Endothelial cell of umbilical vein (primary cell): ENCODE results near the gene PGR. TPM values are rescaled to one million over a fixed set of nuclear protein-coding genes. Genes with fewer than 3 reads are reported as not detected.

Experiments
- BruUV-seq: library from RNA; stranded (reverse); fragments of 400-500 nt; replicated peaks from 2 replicates; lab custom pipeline; 2021; lab: Mats Ljungman, UMichigan
- CTCF ChIA-PET: fragments of 300-600, 350-600 bp; sonication (Branson Sonifier 250); formaldehyde crosslinking; loops from one replicate; lab custom pipeline; 2021; ENCODE audit warnings: antibody characterized with exemption, inconsistent platforms; lab: Charles Lee
- POLR2A ChIA-PET: fragments of 300-600, 350-600 bp; sonication (Branson Sonifier 250); formaldehyde crosslinking; loops from one replicate; lab custom pipeline; 2021; ENCODE audit warnings: antibody characterized with exemption, inconsistent platforms; lab: Charles Lee
- DNase-seq: peaks from one replicate; pipeline ENCODE4 v3.0.0-alpha.2; 2011; ENCODE audit warnings: low read depth, low spot score
- FAIRE-seq: peaks from 2 replicates; lab custom pipeline; 2011; peaks lifted over from hg19 to GRCh38; lab: Jason Lieb, UNC
- H2AFZ ChIP-seq: 2 replicates; pipeline ENCODE4 v1.6.0; 2012; ENCODE audit warnings: low read depth, low read length, control low read depth, inconsistent platforms
- H3K27ac ChIP-seq: 2 replicates; pipeline ENCODE4 v1.5.1; 2011; ENCODE audit warnings: low read depth, mild to moderate bottlenecking, control low read depth, low read length, moderate library complexity; ENCODE audit not compliant: insufficient read depth
- H3K27me3 ChIP-seq, 2 experiments: 2 replicates each; pipeline versions ENCODE4 v1.6.0 to v1.6.1; 2011; ENCODE audit warnings: low read length in 2 of 2, mixed read lengths in 1 of 2; ENCODE audit not compliant: control insufficient read depth in 2 of 2, insufficient read depth in 2 of 2
- H3K36me3 ChIP-seq, 2 experiments: 2 replicates in 1 of 2; 3 replicates in 1 of 2; pipeline ENCODE4 v1.5.1; 2011; ENCODE audit warnings: low read length in 2 of 2, mild to moderate bottlenecking in 1 of 2, moderate library complexity in 1 of 2; ENCODE audit not compliant: control insufficient read depth in 2 of 2, insufficient read depth in 2 of 2; ENCODE audit errors: extremely low read depth in 1 of 2
- H3K4me1 ChIP-seq: 3 replicates; pipeline ENCODE4 v1.5.1; 2011; ENCODE audit warnings: mild to moderate bottlenecking, low read length; ENCODE audit not compliant: control insufficient read depth, insufficient read depth; ENCODE audit errors: extremely low read depth
- H3K4me2 ChIP-seq: 2 replicates; pipeline ENCODE4 v1.6.1; 2011; ENCODE audit warnings: low read length, control low read depth, mixed read lengths; ENCODE audit not compliant: insufficient read depth
- H3K4me3 ChIP-seq, 3 experiments: fragments of 200-600 bp in 1 of 3; sonication (generic), shearing (Covaris generic) in 1 of 3; replicated peaks in 1 of 3; 2 replicates each; pipeline ENCODE4 v1.5.1; 2011 to 2016; ENCODE audit warnings: control low read depth in 3 of 3, low read length in 3 of 3, mild to moderate bottlenecking in 2 of 3, inconsistent platforms in 1 of 3, low read depth in 1 of 3, moderate library complexity in 1 of 3; ENCODE audit not compliant: insufficient read depth in 1 of 3
- H3K79me2 ChIP-seq: 2 replicates; pipeline ENCODE4 v1.6.0; 2012; ENCODE audit warnings: low read length, inconsistent platforms; ENCODE audit not compliant: control insufficient read depth, insufficient read depth
- H3K9ac ChIP-seq: replicated peaks from 2 replicates; pipeline ENCODE3; 2011; ENCODE audit warnings: low read length, control low read depth; ENCODE audit not compliant: insufficient read depth; ENCODE audit errors: extremely low read depth
- H3K9me1 ChIP-seq: replicated peaks from 3 replicates; pipeline ENCODE4 v1.6.0; 2011; ENCODE audit warnings: mild to moderate bottlenecking, low read length; ENCODE audit not compliant: control insufficient read depth, insufficient read depth; ENCODE audit errors: extremely low read depth
- H3K9me3 ChIP-seq: replicated peaks from 2 replicates; pipeline ENCODE4 v1.5.1; 2012; ENCODE audit warnings: low read length, inconsistent platforms; ENCODE audit not compliant: control insufficient read depth, insufficient read depth
- H4K20me1 ChIP-seq: replicated peaks from 2 replicates; pipeline ENCODE3; 2011; ENCODE audit warnings: mild to moderate bottlenecking, low read length; ENCODE audit not compliant: control insufficient read depth, insufficient read depth; ENCODE audit errors: extremely low read depth
- CTCF ChIP-seq, 2 donors: IDR thresholded peaks; 1 replicate in 1 of 2; 2 replicates in 1 of 2; pipeline ENCODE4 v1.5.1; 2011; ENCODE audit warnings: low read length in 2 of 2, mild to moderate bottlenecking in 2 of 2, moderate library complexity in 2 of 2, control low read depth in 1 of 2, inconsistent platforms in 1 of 2, low read depth in 1 of 2; ENCODE audit not compliant: insufficient read depth in 1 of 2; ENCODE audit errors: extremely low read depth in 1 of 2
- EZH2 ChIP-seq: IDR thresholded peaks from 2 replicates; pipeline ENCODE4 v1.6.1; 2012; ENCODE audit warnings: borderline replicate concordance, low read depth, mild to moderate bottlenecking, moderate library complexity, low read length, inconsistent platforms; ENCODE audit not compliant: severe bottlenecking
- FOS ChIP-seq: IDR thresholded peaks from 2 replicates; pipeline ENCODE4 v1.6.1; 2011; ENCODE audit warnings: mild to moderate bottlenecking, low read length, moderate library complexity, borderline replicate concordance; ENCODE audit not compliant: insufficient read depth
- GATA2 ChIP-seq: IDR thresholded peaks from 2 replicates; pipeline ENCODE4 v1.7.0; 2011; ENCODE audit warnings: low read depth, mild to moderate bottlenecking, moderate library complexity, mixed read lengths, low read length; ENCODE audit not compliant: insufficient read length, insufficient read depth
- JUN ChIP-seq: IDR thresholded peaks from 2 replicates; pipeline ENCODE4 v1.6.1; 2011; ENCODE audit warnings: borderline replicate concordance, low read depth; ENCODE audit not compliant: insufficient read length, insufficient read depth
- MAX ChIP-seq: IDR thresholded peaks from 2 replicates; pipeline ENCODE4 v1.6.1; 2011; ENCODE audit not compliant: insufficient read depth, insufficient read length
- MYC ChIP-seq: IDR thresholded peaks from one replicate; pipeline ENCODE4 v1.6.1; 2011; ENCODE audit warnings: mild to moderate bottlenecking, low read depth, low read length
- POLR2A ChIP-seq: IDR thresholded peaks from 2 replicates; pipeline ENCODE4 v1.6.1; 2012; ENCODE audit warnings: low read depth, mild to moderate bottlenecking, control low read depth, low read length
- POLR2AphosphoS5 ChIP-seq: IDR thresholded peaks from 2 replicates; pipeline ENCODE4 v1.6.1; 2012; ENCODE audit warnings: low read depth, mild to moderate bottlenecking, control low read depth, low read length, moderate library complexity; ENCODE audit not compliant: insufficient read depth
- dilution Hi-C: fragments of 300-500 bp; cut with MboI; formaldehyde crosslinking; loops from one replicate; pipeline ENCODE4 v1.15.0; 2019; ENCODE audit warnings: low sequenced_read_pairs; ENCODE audit not compliant: extremely low pct_ligation_motif_present
- intact Hi-C: fragments of 100-400 bp; cut with micrococcal nuclease; formaldehyde crosslinking; loops from one replicate; pipeline ENCODE4 v1.10.0; 2022
- polyA plus RNA-seq, 4 experiments: library from polyadenylated mRNA; depleted of rRNA in 3 of 4; stranded (reverse) in 3 of 4; unstranded in 1 of 4; fragments of >200 nt; gene quantifications; 2 replicates each; pipeline versions ENCODE4 v1.2.1 to v1.2.3, GENCODE V29; 2011 to 2012; ENCODE audit warnings: missing spikeins in 1 of 4
- total RNA-seq: library from RNA; stranded (reverse); gene quantifications from 2 replicates; pipeline ENCODE4 v1.2.3, GENCODE V29; 2021

PGR gene
- total and polyA plus RNA-seq, 2 donors (not counting 3 experiments of a cell fraction or from before 2014, with no cell fraction given): not detected

GRCh38 chr11:100999756-101000155 is 129.9 kb downstream of the PGR start:
- Histone ChIP-seq H3K4me3 (no peak overlapping the region), H3K36me3 (no peaks in the 10 kb centered on the region), H4K20me1 (no peaks in the 10 kb centered on the region), H3K27ac (no peak overlapping the region), H3K4me2 (no peak overlapping the region), H3K9me3 (no peaks in the 10 kb centered on the region), H3K79me2 (no peaks in the 10 kb centered on the region), H3K27me3 (no peaks in the 10 kb centered on the region), H3K9me1 (no peaks in the 10 kb centered on the region), H3K9ac (no peak overlapping the region), H2AFZ (no peak overlapping the region), H3K4me1 (no peaks in the 10 kb centered on the region)
- POLR2A ChIA-PET: no interaction called here
- CTCF ChIA-PET: no interaction called here
- intact Hi-C loops (loop anchor here (10.0 kb wide), 1 partner anchor 1645 kb away; no protein-coding TSS in a partner anchor), dilution Hi-C loops (no loop called here)
- DNase-seq: no peak
- TF ChIP-seq POLR2AphosphoS5 (no peak), POLR2A (no peak), GATA2 (no peak), CTCF (IDR thresholded peaks at IDR 0.05; ENCODE audit: extremely low read depth in 1 of 2, insufficient read depth in 1 of 2, low read depth in 1 of 2, low read length in 2 of 2) (no peak), MAX (no peak)
- no peak for FAIRE-seq
- no TSS peak for BruUV-seq

GRCh38 chr11:100994966-100995365 is 134.6 kb downstream of the PGR start:
- FAIRE-seq (no peak), DNase-seq (no peak)
- H2AFZ ChIP-seq: no peak overlapping the region
- no peaks in the 10 kb centered on the region for H3K9me3 ChIP-seq
- BruUV-seq: no TSS peak
- H3K4me1 ChIP-seq: no peaks in the 10 kb centered on the region
- H3K4me2 ChIP-seq: no peak overlapping the region
- H3K4me3 ChIP-seq: no peak overlapping the region
- POLR2A ChIA-PET: no interaction called here
- H4K20me1 ChIP-seq: no peaks in the 10 kb centered on the region
- H3K9me1 ChIP-seq: no peaks in the 10 kb centered on the region
- CTCF ChIA-PET: no interaction called here
- no peaks in the 10 kb centered on the region for H3K79me2 ChIP-seq
- no peak overlapping the region for H3K27ac ChIP-seq
- H3K27me3 ChIP-seq: no peaks in the 10 kb centered on the region
- dilution Hi-C loops (no loop called here), intact Hi-C loops (no loop called here)
- H3K9ac ChIP-seq: no peak overlapping the region
- TF ChIP-seq EZH2 (no peak), MAX (no peak), GATA2 (no peak), FOS (no peak), MYC (no peak), POLR2A (no peak), CTCF (IDR thresholded peaks at IDR 0.05; ENCODE audit: extremely low read depth in 1 of 2, insufficient read depth in 1 of 2, low read depth in 1 of 2, low read length in 2 of 2) (no peak), POLR2AphosphoS5 (no peak), JUN (no peak)
- no peaks in the 10 kb centered on the region for H3K36me3 ChIP-seq
